Endothelial cell of umbilical vein (primary cell): ENCODE measurements around the gene APP.

Source experiments
- EZH2 ChIP-seq: IDR thresholded peaks from 2 replicates; pipeline ENCODE4 v1.6.1; 2012; ENCODE audit warnings: borderline replicate concordance, low read depth, mild to moderate bottlenecking, moderate library complexity, low read length, inconsistent platforms; ENCODE audit not compliant: severe bottlenecking
- FOS ChIP-seq: IDR thresholded peaks from 2 replicates; pipeline ENCODE4 v1.6.1; 2011; ENCODE audit warnings: mild to moderate bottlenecking, low read length, moderate library complexity, borderline replicate concordance; ENCODE audit not compliant: insufficient read depth
- JUN ChIP-seq: IDR thresholded peaks from 2 replicates; pipeline ENCODE4 v1.6.1; 2011; ENCODE audit warnings: borderline replicate concordance, low read depth; ENCODE audit not compliant: insufficient read length, insufficient read depth
- POLR2A ChIP-seq: IDR thresholded peaks from 2 replicates; pipeline ENCODE4 v1.6.1; 2012; ENCODE audit warnings: low read depth, mild to moderate bottlenecking, control low read depth, low read length
- POLR2AphosphoS5 ChIP-seq: IDR thresholded peaks from 2 replicates; pipeline ENCODE4 v1.6.1; 2012; ENCODE audit warnings: low read depth, mild to moderate bottlenecking, control low read depth, low read length, moderate library complexity; ENCODE audit not compliant: insufficient read depth
- TF ChIP-seq, protein P1 (sequence below), 2 donors: IDR thresholded peaks; 1 replicate in 1 of 2; 2 replicates in 1 of 2; pipeline ENCODE4 v1.5.1; 2011; ENCODE audit warnings: low read length in 2 of 2, mild to moderate bottlenecking in 2 of 2, moderate library complexity in 2 of 2, control low read depth in 1 of 2, inconsistent platforms in 1 of 2, low read depth in 1 of 2; ENCODE audit not compliant: insufficient read depth in 1 of 2; ENCODE audit errors: extremely low read depth in 1 of 2
- TF ChIP-seq, protein P2 (sequence below): IDR thresholded peaks from 2 replicates; pipeline ENCODE4 v1.6.1; 2011; ENCODE audit not compliant: insufficient read depth, insufficient read length

DNA sequence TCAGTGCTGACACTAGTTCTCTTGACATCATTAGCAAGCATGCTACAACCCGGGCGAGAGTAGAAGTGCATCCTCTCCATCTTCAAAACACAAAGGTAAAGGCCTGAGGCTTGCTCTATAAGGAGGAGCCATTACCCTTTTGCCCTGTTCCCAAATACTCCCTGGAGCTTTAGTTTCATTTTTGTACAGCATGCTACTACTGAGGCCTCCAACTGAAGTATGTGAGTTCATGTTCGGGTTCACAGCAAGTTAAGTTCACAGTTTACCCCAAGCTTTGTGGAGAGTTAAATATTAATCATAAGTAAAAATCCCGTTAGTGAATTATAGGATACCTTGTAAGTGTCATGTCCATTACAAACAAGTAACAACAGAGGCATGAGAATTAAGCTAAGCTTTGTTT lies 156.6 kb downstream of the APP start:
- TF ChIP-seq POLR2A = no peak
- TF ChIP-seq, protein P1, sequence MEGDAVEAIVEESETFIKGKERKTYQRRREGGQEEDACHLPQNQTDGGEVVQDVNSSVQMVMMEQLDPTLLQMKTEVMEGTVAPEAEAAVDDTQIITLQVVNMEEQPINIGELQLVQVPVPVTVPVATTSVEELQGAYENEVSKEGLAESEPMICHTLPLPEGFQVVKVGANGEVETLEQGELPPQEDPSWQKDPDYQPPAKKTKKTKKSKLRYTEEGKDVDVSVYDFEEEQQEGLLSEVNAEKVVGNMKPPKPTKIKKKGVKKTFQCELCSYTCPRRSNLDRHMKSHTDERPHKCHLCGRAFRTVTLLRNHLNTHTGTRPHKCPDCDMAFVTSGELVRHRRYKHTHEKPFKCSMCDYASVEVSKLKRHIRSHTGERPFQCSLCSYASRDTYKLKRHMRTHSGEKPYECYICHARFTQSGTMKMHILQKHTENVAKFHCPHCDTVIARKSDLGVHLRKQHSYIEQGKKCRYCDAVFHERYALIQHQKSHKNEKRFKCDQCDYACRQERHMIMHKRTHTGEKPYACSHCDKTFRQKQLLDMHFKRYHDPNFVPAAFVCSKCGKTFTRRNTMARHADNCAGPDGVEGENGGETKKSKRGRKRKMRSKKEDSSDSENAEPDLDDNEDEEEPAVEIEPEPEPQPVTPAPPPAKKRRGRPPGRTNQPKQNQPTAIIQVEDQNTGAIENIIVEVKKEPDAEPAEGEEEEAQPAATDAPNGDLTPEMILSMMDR (IDR thresholded peaks at IDR 0.05; ENCODE audit: extremely low read depth in 1 of 2, insufficient read depth in 1 of 2, low read depth in 1 of 2, low read length in 2 of 2) = no peak
- TF ChIP-seq, protein P2, sequence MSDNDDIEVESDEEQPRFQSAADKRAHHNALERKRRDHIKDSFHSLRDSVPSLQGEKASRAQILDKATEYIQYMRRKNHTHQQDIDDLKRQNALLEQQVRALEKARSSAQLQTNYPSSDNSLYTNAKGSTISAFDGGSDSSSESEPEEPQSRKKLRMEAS = no peak
- no peak for TF ChIP-seq EZH2
- TF ChIP-seq POLR2AphosphoS5 = no peak
- TF ChIP-seq FOS = no peak
- no peak for TF ChIP-seq JUN
